Endothelial cell of hepatic sinusoid (primary cell): Measurements from ENCODE around the gene DGKB.

Experiments used
- in situ Hi-C: cut with HindIII; loops from 2 replicates; pipeline ENCODE4 v1.10.0; 2017; ENCODE audit warnings: low sequenced_read_pairs

DGKB gene

GRCh38 chr7:14825912-14826311 is 76.6 kb downstream of the DGKB start:
- in situ Hi-C loops: no loop called here

- in situ Hi-C loops: no loop called here
Observed at GRCh38 chr7:14822481-14822854, 80.1 kb downstream of the DGKB start.

DNA sequence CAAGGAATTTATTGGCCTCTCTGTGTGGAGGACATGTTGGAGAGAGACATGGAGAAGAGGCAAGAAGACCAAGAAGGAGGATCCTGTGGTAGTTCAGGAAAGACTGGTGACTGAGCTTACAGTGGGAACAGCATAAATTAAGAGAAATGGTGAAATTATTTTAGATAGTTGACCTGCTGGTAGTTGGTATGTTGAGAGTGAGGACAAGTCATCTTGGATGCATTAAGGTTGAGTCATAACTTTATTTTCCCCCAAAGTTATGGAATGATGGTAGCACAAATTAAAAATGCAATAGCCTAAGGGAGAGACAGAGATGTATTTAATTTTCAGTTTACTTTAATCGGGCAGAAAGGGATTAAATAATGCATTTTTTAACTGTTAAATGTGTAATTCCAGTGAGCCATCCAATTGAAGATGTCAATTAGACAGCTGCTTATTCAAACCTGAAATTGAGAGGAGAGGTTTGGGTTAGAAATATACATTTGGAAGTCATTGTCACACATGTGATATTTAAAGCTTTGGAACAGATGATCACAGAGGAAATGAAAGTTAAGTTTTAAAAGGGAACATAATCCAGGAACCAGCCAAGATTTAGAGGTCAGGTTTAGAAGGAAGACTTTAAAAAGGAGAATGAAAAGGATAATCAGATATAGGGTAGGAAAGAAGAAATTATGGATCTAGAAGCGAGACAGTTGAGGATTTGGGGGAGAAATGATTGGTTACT is 80.6 kb downstream of the DGKB start:
- in situ Hi-C loops: no loop called here

GRCh38 chr7:14818871-14819270 is 83.7 kb downstream of the DGKB start:
- in situ Hi-C loops: no loop called here

DNA sequence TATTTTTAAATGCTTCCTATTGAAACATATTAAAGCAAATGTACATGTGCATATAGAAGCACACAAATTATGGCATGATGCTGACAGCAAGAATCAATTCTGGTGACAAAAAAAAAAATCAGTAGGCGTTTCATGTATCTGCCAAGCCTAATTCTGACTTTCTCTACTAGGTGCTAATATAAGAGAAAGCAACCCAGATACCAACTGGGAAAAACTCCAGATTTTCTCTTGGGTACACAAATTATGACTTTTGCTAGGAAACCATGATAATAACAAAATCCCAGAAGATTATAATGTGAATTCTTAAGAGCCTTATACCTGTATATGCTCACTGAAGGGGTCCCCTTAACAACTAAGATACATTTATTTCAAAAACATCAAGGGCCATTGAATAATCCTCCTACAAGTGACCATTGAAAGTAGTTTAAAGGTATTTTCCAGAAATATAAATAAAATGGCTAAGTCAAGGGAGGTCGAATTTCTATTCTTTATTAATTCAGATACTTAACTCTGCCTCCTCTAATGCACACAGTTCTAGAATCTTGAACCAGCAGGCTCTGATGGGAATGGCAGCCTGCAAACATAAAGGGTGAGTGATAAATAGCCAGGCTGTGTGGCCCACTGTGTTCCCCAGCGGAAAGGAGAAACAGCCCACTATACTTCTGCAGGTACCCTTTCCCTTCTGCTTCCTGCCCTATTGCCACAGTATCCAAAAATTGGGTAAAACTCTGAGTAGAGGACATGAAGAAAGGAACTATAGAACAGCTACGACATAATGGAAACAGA is 84.5 kb downstream of the DGKB start:
- in situ Hi-C loops: no loop called here

DNA sequence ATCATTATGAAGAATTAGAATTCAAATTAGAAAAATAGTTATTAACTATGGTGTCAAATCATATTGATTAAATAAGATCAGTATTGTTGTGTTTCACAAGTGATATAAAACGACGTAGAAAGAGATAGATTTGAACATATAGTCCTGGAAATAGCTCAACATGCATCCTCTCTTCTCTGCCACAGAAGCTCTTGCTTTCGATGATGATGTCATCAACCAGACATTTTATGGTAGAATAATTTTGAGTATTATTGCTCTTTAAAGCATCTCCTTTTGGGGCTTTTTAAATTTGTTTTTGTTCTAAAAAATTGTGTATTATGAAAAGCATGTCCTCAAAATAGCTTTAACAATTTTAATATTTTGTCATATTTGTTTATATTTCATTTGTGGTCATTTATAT is 95.0 kb downstream of the DGKB start:
- in situ Hi-C loops: no loop called here

DNA sequence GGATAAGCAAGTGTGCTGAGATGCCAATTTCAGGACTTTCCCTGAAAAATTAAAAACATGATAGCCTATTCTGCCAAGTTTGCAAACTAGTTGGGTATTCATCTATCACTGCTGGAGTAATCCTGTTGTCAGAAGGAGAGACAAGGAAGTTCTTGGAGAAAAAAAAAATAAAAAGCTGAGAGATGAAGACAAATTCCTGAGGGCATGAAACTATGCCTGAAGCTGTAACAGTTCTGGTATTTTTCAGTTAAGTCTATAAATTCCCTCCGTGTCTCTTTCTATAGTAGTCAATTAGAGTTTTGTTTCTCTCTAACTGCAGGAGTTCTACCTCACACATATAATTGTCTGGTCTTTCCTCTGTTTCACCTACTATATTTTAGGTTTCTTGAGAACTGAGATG is 95.7 kb downstream of the DGKB start:
- in situ Hi-C loops: no loop called here

DNA sequence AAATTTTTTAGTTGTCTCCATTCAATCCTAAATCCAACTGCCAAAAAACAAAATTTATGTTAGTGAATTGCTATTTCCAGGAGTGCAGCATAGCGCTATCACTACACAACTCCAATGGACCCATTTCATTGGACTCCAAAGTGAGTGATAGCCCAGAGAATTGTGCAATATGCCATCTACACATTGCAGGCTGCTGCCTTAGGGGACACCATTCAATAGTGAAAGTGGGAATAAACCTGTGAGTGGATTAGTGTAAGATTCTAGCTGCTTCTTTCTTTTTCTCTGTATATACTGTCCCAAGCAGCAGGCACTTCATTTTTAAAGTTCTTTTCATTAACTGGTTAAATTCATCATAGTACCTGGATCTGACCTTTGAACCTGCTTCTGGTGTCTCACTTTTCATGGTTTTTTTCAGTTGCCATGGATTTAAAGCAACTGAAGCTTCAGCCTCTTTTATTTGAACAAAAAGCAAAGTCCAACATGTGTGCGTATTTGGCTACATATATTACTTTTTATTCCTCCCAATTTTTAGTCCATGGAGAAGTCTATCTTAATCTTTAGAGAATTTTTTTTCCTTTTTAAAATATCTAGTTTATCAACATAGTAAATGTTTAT is 97.3 kb downstream of the DGKB start:
- in situ Hi-C loops: no loop called here

DNA sequence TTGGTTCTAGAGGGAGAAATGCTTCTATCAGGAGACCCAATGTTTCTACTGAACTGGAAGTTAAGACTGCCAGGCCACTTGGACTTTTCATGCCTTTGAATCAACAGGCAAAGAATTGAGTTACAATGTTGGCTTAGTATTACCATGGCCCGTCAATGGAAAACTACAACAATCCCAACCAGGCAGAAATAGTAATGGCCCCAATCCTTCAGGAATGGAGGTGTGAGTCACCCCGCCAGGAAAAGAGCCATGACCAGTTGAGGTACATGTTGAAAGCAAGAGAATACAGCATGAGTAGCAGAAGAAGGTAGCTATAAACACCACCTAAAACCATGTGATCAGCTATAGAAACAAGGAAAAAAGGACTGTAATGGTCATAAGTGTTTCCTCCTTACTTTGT is 101.9 kb downstream of the DGKB start:
- in situ Hi-C loops: no loop called here

DNA sequence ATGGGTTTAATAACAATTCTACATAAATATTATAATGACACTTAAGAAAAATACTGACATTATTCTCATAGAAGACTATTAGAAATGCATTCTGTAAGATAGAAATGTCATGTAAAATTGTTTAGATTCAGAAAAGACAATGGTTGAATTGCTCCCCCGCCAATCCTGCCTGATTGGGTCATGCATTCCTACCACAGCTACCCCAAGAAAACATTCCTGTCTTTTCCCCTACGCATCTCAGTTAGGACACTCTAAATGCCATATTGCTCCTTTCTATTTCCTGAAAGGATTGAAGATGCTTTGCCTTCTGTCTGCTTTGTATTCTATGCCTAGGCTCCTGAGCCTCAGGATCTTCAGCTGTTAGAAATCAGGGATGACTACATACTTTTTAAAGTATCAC is 109.4 kb downstream of the DGKB start:
- in situ Hi-C loops: no loop called here

DNA sequence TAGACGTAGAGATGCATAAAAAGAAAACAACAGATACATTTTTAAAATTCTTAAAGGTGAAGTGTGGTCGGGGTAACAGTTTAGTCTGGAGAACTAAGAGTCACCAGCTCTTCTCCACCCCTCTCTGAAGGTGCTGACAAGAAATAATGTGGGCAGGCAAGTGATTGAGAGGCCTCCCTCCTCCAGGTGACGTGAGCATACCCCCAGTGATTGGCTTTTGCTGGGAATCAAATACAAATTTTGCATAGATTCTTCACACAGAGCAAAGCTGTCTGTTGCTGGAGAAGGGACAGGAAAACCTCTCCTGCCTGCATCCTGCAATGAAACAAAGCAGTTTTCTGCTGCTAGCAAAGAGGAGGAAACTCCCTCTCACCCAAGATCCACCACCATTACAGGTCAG is 115.0 kb downstream of the DGKB start:
- in situ Hi-C loops: no loop called here

DNA sequence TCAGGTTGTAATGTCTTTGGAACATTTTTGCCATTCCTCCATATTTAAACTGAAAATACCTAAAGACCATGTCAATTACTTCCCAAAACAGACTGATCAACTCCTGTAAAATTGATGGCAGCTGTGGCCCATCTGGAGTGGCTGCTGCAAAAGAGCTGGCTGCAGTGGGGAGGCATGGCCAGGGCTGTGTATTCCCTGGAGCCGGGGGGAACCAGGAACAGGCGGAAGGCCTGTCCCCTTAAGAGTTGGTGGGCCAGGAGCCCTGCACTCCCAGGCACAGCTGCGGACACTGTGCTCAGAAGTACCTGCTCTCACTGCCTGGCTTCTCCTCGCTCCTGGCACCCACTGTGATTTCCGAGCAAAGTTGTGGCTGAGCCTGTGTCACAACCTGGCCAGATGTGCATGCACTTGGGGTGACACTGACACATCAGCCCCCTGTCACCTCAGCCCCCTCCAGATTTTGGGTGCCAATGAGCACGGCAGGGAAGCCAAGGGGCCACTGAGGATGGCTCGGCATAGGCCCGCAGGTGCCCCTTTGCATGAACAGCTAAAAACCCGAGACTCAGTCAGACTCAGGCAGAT is 116.1 kb downstream of the DGKB start:
- in situ Hi-C loops: no loop called here

GRCh38 chr7:14777806-14778205 is 124.7 kb downstream of the DGKB start:
- in situ Hi-C loops: no loop called here

- in situ Hi-C loops: no loop called here
Observed at GRCh38 chr7:14776266-14776665, 126.3 kb downstream of the DGKB start.

GRCh38 chr7:14773729-14774271 is 128.8 kb downstream of the DGKB start:
- in situ Hi-C loops: no loop called here

- in situ Hi-C loops: no loop called here
Observed at GRCh38 chr7:14770614-14771013, 131.9 kb downstream of the DGKB start.

GRCh38 chr7:14769261-14769660 is 133.3 kb downstream of the DGKB start:
- in situ Hi-C loops: no loop called here

GRCh38 chr7:14767716-14768425 is 134.7 kb downstream of the DGKB start:
- in situ Hi-C loops: no loop called here

- in situ Hi-C loops: no loop called here
Observed at GRCh38 chr7:14766747-14767146, 135.8 kb downstream of the DGKB start.

- in situ Hi-C loops: no loop called here
Observed at GRCh38 chr7:14765731-14766130, 136.8 kb downstream of the DGKB start.

DNA sequence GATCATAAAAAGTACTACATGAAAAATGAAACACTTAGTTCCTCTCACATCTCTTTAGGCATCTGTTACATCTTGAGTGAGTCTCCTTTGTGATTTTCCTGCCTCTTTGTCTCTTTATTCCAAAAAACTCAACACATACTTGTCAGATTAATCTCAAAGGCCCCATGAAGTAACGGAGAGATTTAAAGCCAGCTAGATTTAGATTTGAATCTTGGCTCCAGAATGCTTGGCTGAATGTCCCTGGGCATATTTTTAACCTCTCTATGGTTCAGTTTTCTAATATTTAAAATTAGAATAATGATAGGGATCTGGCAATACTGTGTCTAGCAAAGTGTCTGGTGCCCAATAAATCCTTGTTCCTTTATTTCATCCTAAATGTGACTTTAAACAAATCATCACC is 140.0 kb downstream of the DGKB start:
- in situ Hi-C loops: no loop called here
